HuH-7.5 (cell line): Measurements from ENCODE around the gene ENGASE.

Experiments used
- DNase-seq: peaks from one replicate; pipeline ENCODE4 v3.0.0; 2011; ENCODE audit warnings: low spot score

Gene ENGASE

GRCh38 chr17:79080349-79080748, 5.7 kb downstream of the ENGASE start:
- DNase-seq, result no peak

- DNase-seq, result peak; percentile 2
These were observed 6.2 kb downstream of the ENGASE start for GRCh38 chr17:79080761-79081290.

- DNase-seq, result peak; percentile 2
These were observed 7.1 kb downstream of the ENGASE start for GRCh38 chr17:79081571-79082276.

- DNase-seq, result peak; percentile 83
These were observed 7.9 kb downstream of the ENGASE start for GRCh38 chr17:79082311-79083190.

GRCh38 chr17:79083191-79083971, 8.8 kb downstream of the ENGASE start:
- DNase-seq, result no peak

GRCh38 chr17:79084291-79085153, 9.9 kb downstream of the ENGASE start:
- no peak for DNase-seq

- no peak for DNase-seq
These were observed 10.7 kb downstream of the ENGASE start for GRCh38 chr17:79085154-79085920.

GRCh38 chr17:79085921-79086551, 11.4 kb downstream of the ENGASE start:
- DNase-seq, result no peak

- no peak for DNase-seq
These were observed 12.2 kb downstream of the ENGASE start for GRCh38 chr17:79086609-79087427.

GRCh38 chr17:79087428-79088143, 13.0 kb downstream of the ENGASE start:
- peak; percentile 94 for DNase-seq

- no peak for DNase-seq
These were observed 13.8 kb downstream of the ENGASE start for GRCh38 chr17:79088247-79088996.

GRCh38 chr17:79088997-79089328, 14.3 kb downstream of the ENGASE start:
- no peak for DNase-seq

- no peak for DNase-seq
These were observed 15.3 kb downstream of the ENGASE start for GRCh38 chr17:79089720-79090442.

GRCh38 chr17:79090443-79091225, 16.0 kb downstream of the ENGASE start:
- DNase-seq, result no peak

GRCh38 chr17:79091226-79091670, 16.6 kb downstream of the ENGASE start:
- no peak for DNase-seq

GRCh38 chr17:79092567-79092966, 17.9 kb downstream of the ENGASE start:
- no peak for DNase-seq
